ENCODE data around the gene FOXJ3.
A peak's percentile ranks its signal among the peaks of the same experiment; 100 is the strongest.

Gene FOXJ3

GRCh38 chr1:42164551-42165420 lies 170.2 kb downstream of the FOXJ3 start, which contains the start of gene GUCA2A:
Gene GUCA2A (minus strand): TSS chr1:42164745. CDS start chr1:42164712, 33 bp downstream.
- no peak for DNase-seq

GRCh38 chr1:42163536-42164503 lies 171.2 kb downstream of the FOXJ3 start:
- DNase-seq = no peak

- no peak for DNase-seq
These were observed 171.9 kb downstream of the FOXJ3 start for GRCh38 chr1:42163114-42163513.

GRCh38 chr1:42162181-42162580 lies 172.9 kb downstream of the FOXJ3 start:
- DNase-seq = no peak

GRCh38 chr1:42158189-42158588 lies 176.8 kb downstream of the FOXJ3 start:
- peak; percentile 30 for DNase-seq

GRCh38 chr1:42157667-42158066 lies 177.4 kb downstream of the FOXJ3 start:
- no peak for DNase-seq

GRCh38 chr1:42155362-42155761 lies 179.7 kb downstream of the FOXJ3 start:
- DNase-seq = no peak

- no peak for DNase-seq
These were observed 180.3 kb downstream of the FOXJ3 start for GRCh38 chr1:42154685-42155084.

- DNase-seq = no peak
These were observed 181.4 kb downstream of the FOXJ3 start for GRCh38 chr1:42153624-42154023.

GRCh38 chr1:42152907-42153600 lies 182.0 kb downstream of the FOXJ3 start, which contains the start of gene GUCA2B:
Gene GUCA2B (plus strand): TSS chr1:42153410. CDS start chr1:42153451, 41 bp downstream.
- DNase-seq = no peak

- DNase-seq = no peak
These were observed 182.9 kb downstream of the FOXJ3 start for GRCh38 chr1:42152119-42152518.

GRCh38 chr1:42150651-42151050 lies 184.4 kb downstream of the FOXJ3 start:
- no peak for DNase-seq

GRCh38 chr1:42148166-42148565 lies 186.9 kb downstream of the FOXJ3 start:
- DNase-seq = no peak

GRCh38 chr1:42146626-42147320 lies 188.3 kb downstream of the FOXJ3 start:
- peak; percentile 46 for DNase-seq

GRCh38 chr1:42145764-42146625 lies 189.0 kb downstream of the FOXJ3 start:
- no peak for DNase-seq

GRCh38 chr1:42145389-42145716 lies 189.7 kb downstream of the FOXJ3 start:
- DNase-seq = no peak

- no peak for DNase-seq
These were observed 190.2 kb downstream of the FOXJ3 start for GRCh38 chr1:42144711-42145388.

GRCh38 chr1:42143896-42144710 lies 190.9 kb downstream of the FOXJ3 start:
- DNase-seq = no peak

GRCh38 chr1:42142894-42143675 lies 191.9 kb downstream of the FOXJ3 start:
- no peak for DNase-seq
